COLO668 (cell line): ENCODE results near the gene SNAP47.

Experiments
- DNase-seq: peaks from one replicate; lab custom pipeline; 2025; ENCODE audit not compliant: unreplicated experiment; lab: John Stamatoyannopoulos, UW

The SNAP47 gene

DNA sequence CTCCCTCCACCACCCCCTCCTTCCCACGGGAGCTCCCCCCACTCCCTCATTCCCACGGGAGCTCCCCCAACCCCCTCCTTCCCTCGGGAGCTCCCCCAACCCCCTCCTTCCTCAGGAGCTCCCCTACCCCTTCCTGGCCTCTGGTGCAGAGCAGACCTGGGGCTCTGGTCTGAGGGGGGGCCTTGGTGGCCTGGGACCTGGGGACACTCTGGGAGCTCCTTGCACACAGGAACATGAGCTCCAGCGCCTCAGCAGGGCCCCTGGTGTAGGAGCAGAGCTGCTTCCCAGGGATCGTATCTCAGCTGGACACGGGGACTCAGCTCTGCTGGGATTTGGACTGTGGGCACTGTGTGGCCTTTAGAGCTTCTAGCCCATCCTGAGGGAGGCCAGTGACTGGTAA is 60.5 kb downstream of the SNAP47 start:
- no peak for DNase-seq

DNA sequence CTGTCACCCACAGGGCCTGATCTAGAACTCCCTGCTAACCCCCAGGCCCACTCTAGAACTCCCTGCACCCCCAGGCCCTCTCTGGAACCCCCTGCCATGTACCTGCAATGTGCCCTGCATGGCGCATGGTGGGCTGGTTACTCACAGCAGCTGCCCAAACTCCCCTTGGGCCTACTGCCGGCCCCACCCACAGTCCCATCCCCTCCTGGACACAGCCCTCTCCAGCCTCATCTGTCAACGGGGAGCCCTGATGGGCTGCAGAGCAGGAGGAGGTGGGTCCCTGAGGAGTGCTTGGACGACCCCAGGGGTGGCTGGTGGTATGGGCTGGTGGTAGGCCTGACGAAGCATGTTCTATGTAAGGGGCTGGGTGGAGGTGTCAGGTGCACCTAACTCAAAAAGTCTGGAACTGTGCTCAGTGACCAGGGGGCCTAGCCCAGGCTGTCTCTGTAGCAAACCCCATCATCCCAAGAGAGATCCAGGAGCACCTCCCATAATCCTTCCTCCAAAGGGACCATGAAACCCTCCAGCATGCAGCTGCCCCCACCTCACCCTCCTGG is 61.2 kb downstream of the SNAP47 start:
- no peak for DNase-seq

DNA sequence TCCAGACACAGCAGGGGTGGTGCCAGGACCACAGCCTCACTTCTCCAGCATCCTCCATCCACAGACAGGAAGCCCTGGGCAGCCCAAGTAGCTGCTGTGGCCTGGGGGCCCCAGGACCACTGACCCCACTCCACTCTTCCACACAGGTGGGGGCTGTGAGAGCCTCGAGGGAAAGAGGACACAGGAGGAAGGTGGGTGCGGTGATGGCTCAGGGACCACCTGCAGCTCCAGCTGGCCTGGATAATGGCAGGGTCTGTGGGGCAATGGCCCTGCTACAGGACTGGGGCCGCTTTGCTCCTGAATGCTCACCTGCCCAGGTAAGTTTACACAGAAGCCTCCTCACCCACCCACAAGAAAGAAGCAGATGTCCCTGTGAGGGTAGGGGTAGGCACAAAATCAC is 61.9 kb downstream of the SNAP47 start:
- no peak for DNase-seq

DNA sequence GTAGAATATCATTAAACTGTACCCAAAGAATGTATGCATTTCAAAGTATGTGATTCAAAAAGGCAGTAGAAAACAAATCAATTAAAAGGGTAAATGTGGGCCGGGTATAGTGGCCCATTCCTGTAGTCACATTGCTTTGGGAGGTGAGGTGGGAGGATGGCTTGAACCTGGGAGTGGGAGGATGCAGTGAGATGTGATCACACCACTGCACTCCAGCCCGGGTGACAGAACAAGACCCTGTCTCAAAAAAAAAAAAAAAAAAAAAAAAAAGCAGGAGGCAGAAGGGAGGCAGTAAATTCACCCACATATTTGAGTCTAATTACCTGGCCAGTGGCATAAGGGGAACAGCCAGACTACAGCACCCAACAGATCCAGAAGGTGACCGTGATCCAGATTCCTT is 62.4 kb downstream of the SNAP47 start:
- no peak for DNase-seq

DNA sequence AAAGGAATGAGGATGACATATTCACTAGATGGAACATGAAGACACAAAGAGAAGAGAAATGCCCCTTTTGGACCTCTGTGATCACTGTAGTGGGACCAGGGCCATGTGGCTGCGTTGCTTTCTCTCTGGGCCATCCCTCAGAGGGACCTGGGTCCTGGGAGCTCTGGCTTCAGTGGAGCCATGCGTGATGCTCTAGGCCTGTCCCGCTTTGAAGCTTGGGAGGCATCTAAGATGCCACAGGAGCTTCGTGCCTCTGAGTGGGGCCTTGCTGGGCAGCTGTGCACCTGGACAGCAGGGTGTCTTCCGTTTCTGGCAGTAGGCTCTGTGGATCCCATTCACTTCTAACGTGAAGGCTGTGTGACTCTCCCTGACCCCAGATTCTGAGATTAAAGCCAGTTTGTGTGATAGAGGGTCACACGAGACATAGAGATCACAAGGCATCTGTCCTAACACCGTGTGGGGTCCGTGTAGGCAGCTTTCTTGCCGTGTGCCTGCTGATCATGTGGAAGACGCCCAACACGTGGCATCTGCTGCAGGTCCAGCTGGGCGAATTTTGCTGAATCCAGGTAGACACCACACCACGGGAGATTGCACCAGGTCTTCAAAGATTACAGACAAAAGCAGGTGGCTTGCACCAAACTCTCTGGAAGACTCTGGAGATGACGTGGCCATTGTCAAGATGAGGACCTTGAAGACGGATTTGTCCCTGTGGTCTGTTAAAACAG is 63.0 kb downstream of the SNAP47 start:
- no peak for DNase-seq

DNA sequence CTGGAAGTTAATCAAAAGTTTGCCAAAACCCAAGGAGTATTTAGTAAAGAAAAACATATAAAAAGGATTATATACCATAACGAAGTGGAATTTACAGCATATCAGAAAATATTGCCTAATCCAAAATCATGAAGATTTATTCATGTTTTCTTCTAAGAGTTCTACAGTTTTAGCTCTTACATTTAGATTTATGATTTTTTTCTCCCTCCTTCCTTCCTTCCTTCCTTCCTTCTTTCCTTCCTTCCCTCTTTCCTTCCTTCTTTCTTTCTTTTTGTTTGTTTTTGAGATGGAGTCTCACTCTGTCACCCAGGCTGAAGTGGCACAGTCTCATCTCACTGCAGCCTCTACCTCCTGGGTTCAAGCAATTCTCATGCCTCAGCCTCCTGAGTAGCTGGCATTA is 64.5 kb downstream of the SNAP47 start:
- no peak for DNase-seq

DNA sequence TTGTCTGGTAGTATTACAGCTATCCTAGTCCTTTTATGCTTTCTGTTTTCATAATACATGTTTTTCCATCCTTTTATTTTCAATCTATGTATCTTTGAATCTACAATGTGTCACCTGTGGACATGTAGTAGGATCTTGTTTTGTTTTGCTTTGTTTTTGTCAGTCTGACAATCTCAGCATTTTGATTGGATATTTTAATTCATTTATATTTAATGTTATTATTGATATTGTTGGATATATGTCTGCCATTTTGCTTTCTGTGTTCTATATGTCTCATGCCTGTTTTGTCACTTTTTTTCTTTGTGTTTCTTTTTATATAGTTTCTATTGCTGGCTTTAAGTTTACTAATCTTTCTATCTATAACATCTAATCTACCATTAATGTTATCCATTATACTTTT is 68.7 kb downstream of the SNAP47 start:
- no peak for DNase-seq

DNA sequence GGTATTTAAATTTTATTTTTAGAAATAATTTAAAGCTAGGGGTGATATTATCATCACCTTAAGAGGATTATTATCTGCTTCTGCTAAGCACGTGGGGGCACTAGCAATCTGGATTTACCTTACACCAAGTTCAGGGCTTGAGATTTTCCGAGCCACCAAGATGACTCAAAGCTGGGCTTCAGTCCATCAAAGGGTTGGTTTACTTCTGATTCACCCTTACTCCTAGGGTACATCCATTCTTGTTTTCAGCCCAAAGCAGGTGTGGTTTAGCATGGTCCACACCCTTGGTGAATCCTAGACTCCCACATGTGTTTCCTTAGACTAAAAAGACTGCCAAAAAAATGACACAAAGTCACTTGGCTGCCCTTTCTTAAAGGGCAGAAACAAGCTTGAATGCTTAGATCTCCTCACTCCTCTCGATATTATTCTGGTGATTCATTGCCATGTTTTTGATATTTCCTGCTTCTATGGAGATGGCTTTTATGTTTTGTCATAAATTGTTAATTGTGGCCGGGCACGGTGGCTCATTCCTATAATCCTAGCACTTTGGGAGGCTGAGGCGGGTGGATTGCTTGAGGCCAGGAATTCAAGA is 70.5 kb downstream of the SNAP47 start:
- DNase-seq: no peak

DNA sequence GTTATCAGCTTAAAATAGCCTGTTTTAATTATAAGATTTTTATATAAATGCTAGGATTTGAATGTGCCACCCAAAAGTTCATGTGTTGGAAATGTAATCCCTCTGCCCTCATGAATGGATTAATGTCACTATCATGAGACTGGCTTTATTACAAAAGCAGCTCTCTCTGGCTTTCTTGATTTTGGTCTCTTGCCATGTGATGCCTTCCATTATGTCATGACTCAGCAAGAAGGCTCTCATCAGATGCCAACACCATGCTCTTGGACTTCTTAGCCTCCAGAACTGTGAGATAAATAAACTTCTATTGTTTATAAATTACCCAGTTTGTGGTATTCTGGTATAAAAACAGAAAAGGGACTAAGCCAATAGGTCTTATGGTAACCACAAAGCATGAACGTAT is 73.3 kb downstream of the SNAP47 start:
- DNase-seq: no peak

DNA sequence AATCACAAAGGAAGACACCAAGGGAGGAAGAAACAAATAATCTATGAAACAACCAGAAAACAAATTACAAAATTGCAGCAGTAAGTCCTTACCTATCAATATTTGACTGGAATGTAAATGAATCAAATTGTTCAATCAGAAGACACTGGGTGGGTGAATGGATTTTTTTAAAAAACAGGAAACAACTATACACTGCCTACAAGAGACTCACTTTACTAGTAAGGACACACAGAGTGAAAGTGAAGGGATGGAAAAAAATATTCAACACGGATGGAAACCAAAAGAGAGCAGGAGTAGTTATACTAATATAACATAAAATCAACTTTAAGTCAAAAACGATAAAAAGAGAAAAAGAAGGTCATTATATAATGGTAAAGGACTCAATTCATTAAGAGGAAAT is 73.8 kb downstream of the SNAP47 start:
- DNase-seq: no peak

DNA sequence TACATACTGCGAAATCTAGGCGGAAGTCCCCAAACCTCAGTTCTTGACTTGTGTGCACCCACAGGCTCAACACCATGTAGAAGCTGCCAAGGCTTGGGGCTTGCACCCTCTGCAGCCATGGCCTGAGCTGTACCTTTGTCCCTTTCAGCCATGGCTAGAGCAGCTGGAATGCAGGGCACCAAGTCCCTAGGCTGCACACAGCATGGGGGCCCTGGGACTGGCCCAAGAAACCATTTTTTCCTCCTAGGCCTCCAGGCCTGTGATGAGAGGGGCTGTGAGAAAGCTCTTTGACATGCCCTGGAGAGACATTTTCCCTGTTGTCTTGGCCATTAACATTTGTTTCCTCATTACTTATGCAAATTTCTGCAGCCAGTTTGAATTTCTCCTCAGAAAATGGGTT is 78.7 kb downstream of the SNAP47 start:
- DNase-seq: no peak

DNA sequence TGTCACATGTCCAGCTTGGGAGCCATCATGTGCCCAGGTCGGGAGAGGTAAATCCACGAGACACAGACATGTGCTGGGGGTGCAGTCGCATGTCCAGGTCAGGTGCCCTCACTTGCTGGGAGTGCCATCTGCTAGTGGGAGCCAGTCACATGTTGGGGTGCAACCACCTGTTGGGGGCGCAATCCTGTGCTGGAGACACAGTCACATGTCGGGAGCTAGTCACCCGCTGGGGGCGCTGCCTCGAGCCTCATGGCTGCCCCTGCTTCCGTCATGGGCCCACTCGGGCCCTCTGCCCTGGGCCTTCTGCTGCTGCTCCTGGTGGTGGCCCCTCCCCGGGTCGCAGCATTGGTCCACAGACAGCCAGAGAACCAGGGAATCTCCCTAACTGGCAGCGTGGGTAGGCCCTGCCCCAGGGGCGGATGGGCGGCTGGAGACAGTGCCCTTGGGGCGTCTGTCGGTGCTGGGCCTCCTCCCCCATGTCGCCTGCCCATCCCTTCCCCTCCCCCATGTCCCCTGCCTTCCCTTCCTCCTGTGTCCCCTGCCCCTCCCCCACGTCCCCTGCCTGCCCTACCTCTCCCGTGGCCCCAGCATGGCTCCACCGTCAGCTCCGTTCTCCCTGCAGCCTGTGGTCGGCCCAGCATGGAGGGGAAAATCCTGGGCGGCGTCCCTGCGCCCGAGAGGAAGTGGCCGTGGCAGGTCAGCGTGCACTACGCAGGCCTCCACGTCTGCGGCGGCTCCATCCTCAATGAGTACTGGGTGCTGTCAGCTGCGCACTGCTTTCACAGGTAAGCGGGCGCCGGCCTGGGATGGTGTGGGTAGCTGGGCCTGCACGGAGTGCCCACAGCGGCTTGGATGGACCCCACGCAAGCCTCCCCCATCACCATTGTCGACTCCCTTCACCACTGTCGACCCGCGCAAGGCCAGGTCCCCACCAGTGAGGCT is 80.5 kb downstream of the SNAP47 start, which contains the start of gene PRSS38:
Gene PRSS38, plus strand, starts transcription at position 208 of the 942 bp plus-strand sequence. Its CDS starts 42 bp downstream, at position 250.
- DNase-seq: no peak

DNA sequence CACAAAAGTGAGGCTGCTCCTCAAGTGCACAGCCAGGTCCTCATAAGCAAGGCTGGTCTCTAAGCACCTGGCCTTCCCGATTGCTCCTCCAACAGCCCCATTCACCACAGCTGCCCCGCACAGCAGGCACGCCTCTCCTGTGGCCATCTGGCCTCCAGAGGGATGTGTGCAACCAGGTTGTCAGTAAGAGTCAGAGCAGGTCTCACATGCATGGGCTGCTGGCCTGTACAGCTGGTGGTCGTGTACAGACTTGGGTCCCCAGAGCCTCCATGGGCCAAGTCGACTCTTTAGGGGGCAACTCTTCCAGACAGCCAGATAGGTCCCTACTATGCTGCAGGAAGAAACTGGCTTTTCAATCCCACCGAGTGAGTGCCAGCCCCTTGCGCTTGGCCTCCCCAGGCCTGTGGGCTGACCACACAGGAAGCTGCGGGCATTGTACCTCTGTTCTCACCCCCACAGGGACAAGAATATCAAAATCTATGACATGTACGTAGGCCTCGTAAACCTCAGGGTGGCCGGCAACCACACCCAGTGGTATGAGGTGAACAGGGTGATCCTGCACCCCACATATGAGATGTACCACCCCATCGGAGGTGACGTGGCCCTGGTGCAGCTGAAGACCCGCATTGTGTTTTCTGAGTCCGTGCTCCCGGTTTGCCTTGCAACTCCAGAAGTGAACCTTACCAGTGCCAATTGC is 81.7 kb downstream of the SNAP47 start:
- no peak for DNase-seq

DNA sequence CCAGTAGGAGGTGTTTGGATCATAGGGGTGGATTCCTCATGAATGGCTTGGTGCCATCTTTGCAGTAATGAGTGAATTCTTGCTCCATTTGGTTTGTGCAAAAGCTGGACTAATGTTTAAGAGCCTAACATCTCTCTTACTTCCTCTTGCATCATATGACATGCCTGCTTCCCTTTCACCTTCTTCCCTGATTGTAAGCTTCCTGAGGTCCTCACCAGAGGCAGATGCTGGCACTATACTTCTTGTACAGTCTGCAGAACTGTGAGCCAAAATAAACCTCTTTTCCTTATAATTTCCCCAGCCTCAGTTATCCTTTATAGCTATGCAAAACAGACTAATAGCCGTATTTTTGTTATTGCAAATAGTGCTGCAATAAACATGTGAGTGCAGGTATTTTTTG is 88.3 kb downstream of the SNAP47 start:
- no peak for DNase-seq

DNA sequence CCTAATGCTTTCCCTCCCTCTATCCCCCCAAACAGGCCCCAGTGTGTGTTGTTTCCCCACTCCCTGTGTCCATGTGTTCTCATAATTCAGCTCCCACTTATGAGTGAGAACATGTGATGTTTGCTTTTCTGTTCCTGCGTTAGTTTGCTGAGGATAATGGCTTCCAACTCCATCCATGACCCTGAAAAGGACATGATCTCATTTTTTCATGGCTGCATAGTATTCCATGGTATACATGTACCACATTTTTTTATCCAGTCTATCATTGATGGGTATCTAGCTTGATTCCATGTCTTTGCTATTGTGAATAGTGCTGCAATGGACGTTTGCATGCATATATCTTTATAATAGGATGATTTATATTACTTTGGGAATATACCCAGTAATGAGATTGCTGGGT is 89.0 kb downstream of the SNAP47 start:
- no peak for DNase-seq

DNA sequence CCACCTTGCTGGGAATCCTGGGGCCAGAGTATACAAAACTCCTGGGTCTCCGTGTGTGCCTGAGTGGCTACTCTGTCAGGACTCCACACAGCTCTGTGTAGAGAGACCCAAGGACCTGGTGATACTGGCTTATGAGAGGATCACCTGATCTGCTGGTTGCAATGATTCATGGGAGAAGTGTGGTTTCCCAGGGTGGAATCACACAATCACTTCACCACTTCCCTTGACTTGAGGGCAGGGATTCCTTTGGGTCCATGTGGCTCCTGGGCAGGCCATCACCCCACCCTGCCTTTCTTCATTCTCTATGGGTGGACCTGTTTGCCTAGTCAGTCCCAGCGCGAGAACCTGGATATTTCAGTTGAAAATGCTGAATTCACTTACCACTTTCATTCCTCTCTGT is 93.6 kb downstream of the SNAP47 start:
- no peak for DNase-seq
